Activated CD4-positive, alpha-beta memory T cell treated with anti-CD3 and anti-CD28 coated beads for 36 hours (primary cell): ENCODE results near the gene CFAP52. TPM values are rescaled to one million over a fixed set of nuclear protein-coding genes. Genes with fewer than 3 reads are reported as not detected.

ENCODE experiments used
- CTCF ChIA-PET: fragments of 350-600 bp; sonication (Branson Sonifier 250); formaldehyde crosslinking; loops from one replicate; lab custom pipeline; 2021; ENCODE audit warnings: antibody characterized with exemption, inconsistent platforms; lab: Charles Lee
- POLR2A ChIA-PET: fragments of 350-600 bp; sonication (Branson Sonifier 250); formaldehyde crosslinking; loops from one replicate; lab custom pipeline; 2021; ENCODE audit warnings: antibody characterized with exemption; lab: Charles Lee
- DNase-seq: peaks from one replicate; pipeline ENCODE4 v3.0.0-alpha.2; 2020
- H3K27ac Mint-ChIP-seq: one replicate; pipeline ENCODE4 v1.8.0; 2021; ENCODE audit warnings: mixed read lengths
- H3K27me3 Mint-ChIP-seq: one replicate; pipeline ENCODE4 v1.8.0; 2021; ENCODE audit warnings: mixed read lengths
- H3K36me3 Mint-ChIP-seq: one replicate; pipeline ENCODE4 v1.8.0; 2021; ENCODE audit warnings: mixed read lengths
- H3K4me1 Mint-ChIP-seq: one replicate; pipeline ENCODE4 v1.8.0; 2021; ENCODE audit warnings: low read depth, mixed read lengths
- H3K4me3 Mint-ChIP-seq: one replicate; pipeline ENCODE4 v1.8.0; 2021; ENCODE audit warnings: mild to moderate bottlenecking, mixed read lengths
- H3K9me3 Mint-ChIP-seq: one replicate; pipeline ENCODE4 v1.8.0; 2021; ENCODE audit warnings: mixed read lengths
- intact Hi-C: fragments of 100-400 bp; cut with micrococcal nuclease; formaldehyde crosslinking; loops from one replicate; pipeline ENCODE4 v1.15.1; 2023
- total RNA-seq, 2 experiments: library from RNA; stranded (reverse); gene quantifications; one replicate each; pipeline ENCODE4 v1.2.3, GENCODE V29; 2021

CFAP52 gene
- total RNA-seq, 2 experiments from 2014 or later = not detected

GRCh38 chr17:9677411-9677810 is 101.0 kb downstream of the CFAP52 start:
- Mint-ChIP-seq H3K4me3 (no peak overlapping the region), H3K4me1 (peaks cover 15% of the 10 kb centered on the region), H3K36me3 (peaks cover 2% of the 10 kb centered on the region), H3K27ac (peak overlapping the region; percentile 71), H3K27me3 (peaks cover 7% of the 10 kb centered on the region), H3K9me3 (peaks cover 13% of the 10 kb centered on the region)
- intact Hi-C loops = loop anchor here (2.0 kb wide), 1 partner anchor 33 kb away; the partner anchor contains the start of gene USP43
- CTCF ChIA-PET = interaction anchor here (1.8 kb wide), 1 partner anchor 100 kb away, joined by 9 read pairs; the partner anchor contains the start of gene CFAP52
- no peak for DNase-seq
- POLR2A ChIA-PET = no interaction called here

GRCh38 chr17:9677896-9678295 is 101.5 kb downstream of the CFAP52 start:
- ChIA-PET POLR2A (no interaction called here), CTCF (no interaction called here)
- intact Hi-C loops = loop anchor here (2.0 kb wide), 1 partner anchor 33 kb away; the partner anchor contains the start of gene USP43
- no peak overlapping the region for H3K4me3 Mint-ChIP-seq
- H3K9me3 Mint-ChIP-seq = peaks cover 13% of the 10 kb centered on the region
- peaks cover 6% of the 10 kb centered on the region for H3K27me3 Mint-ChIP-seq
- H3K4me1 Mint-ChIP-seq = peaks cover 15% of the 10 kb centered on the region
- H3K36me3 Mint-ChIP-seq = peaks cover 2% of the 10 kb centered on the region
- DNase-seq = no peak
- no peak overlapping the region for H3K27ac Mint-ChIP-seq

- Mint-ChIP-seq H3K9me3 (peaks cover 9% of the 10 kb centered on the region), H3K4me1 (no peaks in the 10 kb centered on the region), H3K27ac (no peak overlapping the region), H3K36me3 (peaks cover 2% of the 10 kb centered on the region), H3K4me3 (no peak overlapping the region), H3K27me3 (peaks cover 3% of the 10 kb centered on the region)
- no peak for DNase-seq
- CTCF ChIA-PET = no interaction called here
- POLR2A ChIA-PET = no interaction called here
- intact Hi-C loops = no loop called here
Measured at GRCh38 chr17:9684955-9685621, 108.6 kb downstream of the CFAP52 start.

Other genes with a start within 250 kb of the CFAP52 start
- gene STX8, start 822 bp upstream of the CFAP52 start, total RNA-seq = 10 to 100 TPM; 75.2 to 75.8 TPM
- gene USP43, start 68.9 kb downstream of the CFAP52 start, total RNA-seq = under 1 TPM; 0.34 to 0.50 TPM
- gene DHRS7C, start 214.9 kb downstream of the CFAP52 start, total RNA-seq = not detected
- not detected for gene GSG1L2, start 245.4 kb downstream of the CFAP52 start, total RNA-seq
- gene GLP2R, start 249.3 kb downstream of the CFAP52 start, total RNA-seq = not detected